ENCODE data around the gene SMYD5. TPM values are rescaled to one million over a fixed set of nuclear protein-coding genes. Genes with fewer than 3 reads are reported as not detected.

The SMYD5 gene
- total RNA-seq, 3 donors from 2014 or later, result 14.1 to 21.6 (median 18.3) TPM

DNA sequence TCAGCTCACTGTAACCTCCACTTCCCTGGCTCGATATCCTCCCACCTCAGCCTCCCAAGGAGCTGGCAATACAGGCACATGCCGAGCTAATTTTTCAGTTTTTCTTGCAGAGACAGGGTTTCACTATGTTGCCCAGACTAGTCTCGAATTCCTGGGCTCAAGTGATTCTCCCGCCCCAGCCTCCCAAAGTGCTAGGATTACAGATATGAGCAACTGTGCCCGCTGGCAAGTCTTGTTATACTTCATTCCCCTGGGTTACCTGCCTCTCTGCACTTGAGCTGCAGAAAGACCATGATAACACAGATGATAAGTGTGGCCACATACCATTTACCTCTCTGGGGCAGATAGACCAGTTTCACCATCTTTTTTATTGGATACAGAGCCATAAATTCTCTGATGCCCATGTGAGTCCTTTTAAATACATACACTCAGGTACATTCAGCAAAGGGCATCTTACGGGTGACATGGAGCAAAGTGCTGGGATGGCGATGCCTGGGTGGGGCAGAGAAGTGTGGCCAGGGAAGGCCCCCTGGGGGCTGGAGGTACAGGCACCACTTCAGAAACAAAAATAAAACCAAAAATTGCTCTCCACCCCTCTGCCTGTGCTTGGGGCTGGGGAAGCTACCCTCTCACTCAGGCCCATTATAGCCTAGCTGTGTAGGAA lies 40.4 kb downstream of the SMYD5 start:
- TF ChIP-seq POLR2A (IDR thresholded peaks at IDR 0.05), result no peak
- no peak for TF ChIP-seq POLR2AphosphoS5 (IDR thresholded peaks at IDR 0.05)
- TF ChIP-seq, protein P1, sequence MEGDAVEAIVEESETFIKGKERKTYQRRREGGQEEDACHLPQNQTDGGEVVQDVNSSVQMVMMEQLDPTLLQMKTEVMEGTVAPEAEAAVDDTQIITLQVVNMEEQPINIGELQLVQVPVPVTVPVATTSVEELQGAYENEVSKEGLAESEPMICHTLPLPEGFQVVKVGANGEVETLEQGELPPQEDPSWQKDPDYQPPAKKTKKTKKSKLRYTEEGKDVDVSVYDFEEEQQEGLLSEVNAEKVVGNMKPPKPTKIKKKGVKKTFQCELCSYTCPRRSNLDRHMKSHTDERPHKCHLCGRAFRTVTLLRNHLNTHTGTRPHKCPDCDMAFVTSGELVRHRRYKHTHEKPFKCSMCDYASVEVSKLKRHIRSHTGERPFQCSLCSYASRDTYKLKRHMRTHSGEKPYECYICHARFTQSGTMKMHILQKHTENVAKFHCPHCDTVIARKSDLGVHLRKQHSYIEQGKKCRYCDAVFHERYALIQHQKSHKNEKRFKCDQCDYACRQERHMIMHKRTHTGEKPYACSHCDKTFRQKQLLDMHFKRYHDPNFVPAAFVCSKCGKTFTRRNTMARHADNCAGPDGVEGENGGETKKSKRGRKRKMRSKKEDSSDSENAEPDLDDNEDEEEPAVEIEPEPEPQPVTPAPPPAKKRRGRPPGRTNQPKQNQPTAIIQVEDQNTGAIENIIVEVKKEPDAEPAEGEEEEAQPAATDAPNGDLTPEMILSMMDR (IDR thresholded peaks at IDR 0.05), result no peak
- no peak for DNase-seq (ENCODE audit: low spot score in 2 of 2)
- H3K36me3 ChIP-seq, result peaks cover 11% of the 10 kb centered on the region

DNA sequence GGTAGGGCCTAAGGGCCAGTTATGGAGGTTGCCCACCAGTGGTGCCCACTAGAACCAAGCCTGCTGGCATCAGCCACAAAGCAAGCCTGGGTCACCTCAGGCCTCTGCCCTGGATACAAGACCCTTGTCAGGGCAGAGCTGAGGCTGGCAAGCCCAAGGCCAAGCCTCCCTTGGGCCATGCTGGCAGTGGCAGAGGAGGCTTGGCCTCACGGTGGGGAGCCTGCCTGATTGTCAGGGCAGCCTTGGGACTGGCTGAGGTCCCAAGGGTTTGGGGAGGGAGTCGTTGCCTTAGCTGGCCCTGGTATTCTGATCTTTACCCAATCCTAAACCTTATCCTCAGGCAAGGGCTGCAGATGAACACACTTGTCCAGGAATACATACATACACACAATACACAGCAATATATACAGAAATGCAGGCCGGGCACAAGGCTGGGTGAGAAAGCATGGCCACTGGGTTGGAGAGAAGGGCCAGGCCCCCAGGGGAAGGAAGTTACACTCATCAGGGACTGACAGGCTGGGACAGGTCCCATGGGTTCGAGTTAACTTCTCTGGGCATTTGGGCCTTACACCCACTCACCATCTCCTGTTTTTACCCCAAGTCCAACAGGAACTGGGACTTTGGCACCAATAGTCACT lies 41.1 kb downstream of the SMYD5 start:
- DNase-seq (ENCODE audit: low spot score in 2 of 2), result no peak
- H3K36me3 ChIP-seq, result peaks cover 11% of the 10 kb centered on the region
- intact Hi-C loops (cut with DNase I; ENCODE audit: low total_unique reads), result no loop called here

More for the DNA sequence above, 40.4 kb downstream of the SMYD5 start:
- no peak overlapping the region for H3K4me3 ChIP-seq
- H3K9me3 ChIP-seq, result no peaks in the 10 kb centered on the region
- no peaks in the 10 kb centered on the region for H3K27me3 ChIP-seq
- no peak overlapping the region for H3K27ac ChIP-seq
- intact Hi-C loops (cut with DNase I; ENCODE audit: low total_unique reads), result no loop called here
- H3K4me1 ChIP-seq, result no peaks in the 10 kb centered on the region

DNA sequence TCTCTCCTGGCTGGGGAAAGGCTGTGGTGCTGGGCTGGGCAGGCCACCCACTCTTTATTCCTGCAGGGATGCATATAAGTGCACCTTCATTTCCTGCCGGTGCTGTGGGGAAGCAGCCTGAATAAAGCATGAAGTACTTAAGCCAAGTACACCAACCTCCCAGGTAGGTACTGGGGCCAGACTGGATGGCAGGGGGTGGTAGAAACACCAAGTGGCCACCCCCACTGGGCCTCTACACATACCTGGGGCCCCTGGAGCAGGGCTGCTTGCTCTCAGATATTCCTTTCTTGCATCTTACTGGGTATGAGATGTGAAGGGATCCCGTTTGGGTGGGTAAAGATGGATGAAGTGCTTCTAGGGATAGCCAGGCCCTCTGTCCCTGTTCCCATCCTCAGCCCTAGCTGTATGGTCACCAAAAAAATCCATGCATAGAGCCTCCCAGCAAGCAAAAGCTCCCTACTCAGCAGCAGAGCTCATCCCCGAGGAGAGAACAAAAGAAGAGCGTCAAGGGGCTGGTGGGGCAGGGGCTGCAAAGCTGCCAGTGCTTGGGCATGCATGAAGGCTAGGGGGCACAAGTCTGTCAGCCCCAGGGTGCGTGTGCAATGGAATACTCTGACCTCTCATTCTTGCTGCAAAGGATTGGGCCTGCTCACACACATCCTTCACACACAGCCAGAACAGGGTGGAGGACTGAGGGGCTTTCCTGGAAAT lies 42.0 kb downstream of the SMYD5 start:
- TF ChIP-seq POLR2AphosphoS5 (IDR thresholded peaks at IDR 0.05), result no peak
- no peak for TF ChIP-seq POLR2A (IDR thresholded peaks at IDR 0.05)
- TF ChIP-seq, protein P1 (IDR thresholded peaks at IDR 0.05), result no peak
- Histone ChIP-seq H3K36me3 (peaks cover 11% of the 10 kb centered on the region), H3K4me1 (no peaks in the 10 kb centered on the region), H3K4me3 (no peak overlapping the region), H3K27me3 (no peaks in the 10 kb centered on the region), H3K9me3 (no peaks in the 10 kb centered on the region), H3K27ac (no peak overlapping the region)
- intact Hi-C loops (cut with DNase I; ENCODE audit: low total_unique reads), result no loop called here
- DNase-seq (ENCODE audit: low spot score in 2 of 2), result no peak

More for the DNA sequence above, 41.1 kb downstream of the SMYD5 start:
- H3K4me3 ChIP-seq, result no peak overlapping the region
- no peaks in the 10 kb centered on the region for H3K9me3 ChIP-seq
- no peaks in the 10 kb centered on the region for H3K27me3 ChIP-seq
- no peaks in the 10 kb centered on the region for H3K4me1 ChIP-seq
- no peak for TF ChIP-seq POLR2A (IDR thresholded peaks at IDR 0.05)
- TF ChIP-seq, protein P1 (IDR thresholded peaks at IDR 0.05), result no peak
- no peak overlapping the region for H3K27ac ChIP-seq

DNA sequence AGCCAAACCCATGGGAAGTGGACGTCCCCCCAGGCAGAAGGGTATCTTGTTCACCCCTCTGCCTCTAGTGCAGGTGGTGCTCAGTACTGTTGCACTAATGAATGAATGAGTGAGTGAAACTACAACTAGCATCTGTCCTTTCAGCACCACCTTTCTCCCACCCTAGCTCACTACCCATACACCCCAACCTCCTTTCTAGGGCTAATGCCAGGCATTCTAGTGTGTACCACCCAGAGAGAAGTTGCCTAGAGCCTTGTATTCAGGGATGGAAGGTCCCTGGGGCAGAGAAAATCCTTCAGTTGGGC lies 42.5 kb downstream of the SMYD5 start:
- H3K9me3 ChIP-seq, result no peaks in the 10 kb centered on the region
- no peak for DNase-seq (ENCODE audit: low spot score in 2 of 2)
- H3K27me3 ChIP-seq, result no peaks in the 10 kb centered on the region
- intact Hi-C loops (cut with DNase I; ENCODE audit: low total_unique reads), result no loop called here
- no peak overlapping the region for H3K4me3 ChIP-seq
- peaks cover 11% of the 10 kb centered on the region for H3K36me3 ChIP-seq
- TF ChIP-seq, protein P1 (IDR thresholded peaks at IDR 0.05), result no peak
- TF ChIP-seq POLR2AphosphoS5 (IDR thresholded peaks at IDR 0.05) (no peak), POLR2A (IDR thresholded peaks at IDR 0.05) (no peak)
- no peaks in the 10 kb centered on the region for H3K4me1 ChIP-seq
- no peak overlapping the region for H3K27ac ChIP-seq

DNA sequence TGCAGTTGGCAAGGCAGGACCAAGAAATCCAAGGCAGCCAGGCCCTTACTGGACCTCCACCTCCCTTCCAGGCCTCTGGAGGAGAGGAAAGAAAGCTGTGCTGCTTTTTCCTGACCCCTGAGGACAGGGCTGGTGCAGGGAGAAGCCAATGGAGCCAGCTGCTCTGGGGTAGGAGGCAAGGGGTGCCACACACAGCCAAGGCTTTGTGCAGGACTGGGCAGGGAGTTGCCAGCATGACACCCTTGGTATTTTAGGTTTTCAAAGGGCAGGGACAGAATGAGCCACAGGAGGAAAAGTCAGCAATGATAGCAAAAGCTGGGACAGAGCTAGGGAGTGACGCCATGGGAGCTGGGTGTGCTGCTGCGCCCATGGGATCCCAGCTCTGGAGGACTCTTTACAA lies 43.0 kb downstream of the SMYD5 start:
- Histone ChIP-seq H3K27ac (no peak overlapping the region), H3K9me3 (no peaks in the 10 kb centered on the region), H3K4me3 (no peak overlapping the region), H3K4me1 (no peaks in the 10 kb centered on the region), H3K27me3 (no peaks in the 10 kb centered on the region), H3K36me3 (peaks cover 8% of the 10 kb centered on the region)
- intact Hi-C loops (cut with DNase I; ENCODE audit: low total_unique reads), result no loop called here
- TF ChIP-seq, protein P1 (IDR thresholded peaks at IDR 0.05), result no peak
- TF ChIP-seq POLR2AphosphoS5 (IDR thresholded peaks at IDR 0.05), result no peak
- no peak for TF ChIP-seq POLR2A (IDR thresholded peaks at IDR 0.05)
- DNase-seq (ENCODE audit: low spot score in 2 of 2), result no peak

All from breast epithelium (tissue), 4 donors.